Measurements from ENCODE around the gene CDK11B. TPM values are rescaled to one million over a fixed set of nuclear protein-coding genes. Genes with fewer than 3 reads are reported as not detected.

Gene CDK11B
- total and polyA plus RNA-seq, 2 of the 8 experiments (the other 6 are each of a cell fraction or from before 2014, with no cell fraction given): 11.1 to 31.9 TPM

DNA sequence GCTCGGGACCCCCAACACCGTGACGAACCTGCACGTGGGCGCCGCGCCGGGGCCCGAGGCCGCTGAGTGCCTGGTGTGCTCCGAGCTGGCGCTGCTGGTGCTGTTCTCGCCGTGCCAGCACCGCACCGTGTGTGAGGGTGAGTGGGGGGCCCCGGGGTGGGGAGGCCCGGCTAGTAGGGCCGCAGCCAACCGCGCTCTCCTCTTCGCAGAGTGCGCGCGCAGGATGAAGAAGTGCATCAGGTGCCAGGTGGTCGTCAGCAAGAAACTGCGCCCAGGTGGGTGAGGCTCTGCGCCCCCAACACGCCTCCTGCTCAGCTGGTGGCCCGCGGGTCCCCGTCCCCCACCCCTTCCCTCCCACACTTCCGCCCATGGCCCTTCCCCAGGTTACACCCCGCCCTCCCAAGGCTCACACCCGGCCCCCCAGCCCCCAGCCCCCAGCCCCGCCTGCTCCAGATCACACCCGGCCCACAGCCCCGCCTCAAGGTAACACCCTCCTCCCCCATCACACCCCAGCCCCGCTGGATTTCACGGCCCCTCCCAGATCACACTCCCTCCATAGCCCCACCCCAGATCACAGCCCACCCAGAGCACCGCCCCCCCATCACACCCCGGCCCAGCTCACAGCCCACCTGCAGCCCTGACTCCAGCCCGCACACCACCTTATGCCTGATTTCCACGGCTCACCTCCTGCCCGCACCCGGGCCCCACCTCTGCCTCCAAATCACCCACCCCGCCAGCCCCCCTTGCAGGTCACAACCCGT is 29.2 kb downstream of the CDK11B start:
- Histone ChIP-seq H4K91ac (replicated peaks; ENCODE audit: insufficient read length, low read length) (no peak overlapping the region), H3K23me2 (ENCODE audit: low read depth, low read length) (peaks cover 9% of the 10 kb centered on the region; the same call in 1 of the 2 replicates), H3K27me3 (replicated peaks in 1 of 4; ENCODE audit: control insufficient read depth in 3 of 4, extremely low read depth in 1 of 4, insufficient read depth in 3 of 4, low read length in 3 of 4) (peaks cover 8 to 23% (median 14%) of the 10 kb centered on the region in 4 experiments; a peak in 6 of 7 replicates), H2BK5ac (ENCODE audit: low read depth, low read length) (no peak overlapping the region), H3K4me1 (replicated peaks in 1 of 4; ENCODE audit: control insufficient read depth in 3 of 4, insufficient read depth in 4 of 4, low read length in 3 of 4) (peaks cover 0 to 6% (median 2%) of the 10 kb centered on the region in 4 experiments; a peak in 4 of 7 replicates), H3K79me2 (ENCODE audit: control insufficient read depth in 1 of 2, insufficient read depth in 2 of 2, low read length in 2 of 2) (no peaks in the 10 kb centered on the region), H2AFZ (ENCODE audit: low read length) (no peak overlapping the region), H2AK5ac (ENCODE audit: low read depth, low read length) (no peak overlapping the region), H3K18ac (ENCODE audit: extremely low read depth, low read length) (peak overlapping the region; percentile 9; the same call in 1 of the 2 replicates), H2BK12ac (ENCODE audit: low read depth, low read length) (no peak overlapping the region), H2BK15ac (ENCODE audit: low read length) (no peak overlapping the region), H3K4me3 (ENCODE audit: extremely low read depth in 1 of 4, insufficient read depth in 2 of 4, low read depth in 3 of 4, low read length in 4 of 4) (peak overlapping the region; percentile 33 to 70 (median 44)), H2BK120ac (replicated peaks; ENCODE audit: low read depth, low read length) (no peak overlapping the region), H2BK20ac (ENCODE audit: low read length) (no peak overlapping the region), H3K36me3 (ENCODE audit: control insufficient read depth in 2 of 4, insufficient read depth in 4 of 4, low read length in 3 of 4) (no peaks in the 10 kb centered on the region), H3K56ac (replicated peaks; ENCODE audit: insufficient read length, low read depth, low read length) (no peak overlapping the region), H3K79me1 (ENCODE audit: low read depth, low read length) (no peaks in the 10 kb centered on the region), H4K8ac (ENCODE audit: extremely low read depth, insufficient read depth, low read length) (peak overlapping the region; percentile 51; the same call in 1 of the 2 replicates), H3K9me3 (ENCODE audit: insufficient read depth in 2 of 2, low read depth in 1 of 2, low read length in 1 of 2) (no peaks in the 10 kb centered on the region), H3K9ac (replicated peaks in 1 of 4; ENCODE audit: extremely low read depth in 1 of 4, low read depth in 3 of 4, low read length in 3 of 4) (peak overlapping the region in 1 of 4 experiments; percentile 67; a peak in 3 of 7 replicates), H3K27ac (ENCODE audit: low read depth, low read length) (no peak overlapping the region), H3K4ac (replicated peaks; ENCODE audit: insufficient read length, low read depth, low read length) (no peak overlapping the region), H3K23ac (ENCODE audit: insufficient read length) (no peak overlapping the region), H3K14ac (ENCODE audit: insufficient read length) (no peak overlapping the region), H3K4me2 (ENCODE audit: insufficient read depth in 1 of 2, low read depth in 2 of 2, low read length in 2 of 2) (peak overlapping the region; percentile 63 to 73), H4K5ac (ENCODE audit: insufficient read length, low read depth, low read length) (no peak overlapping the region), H4K20me1 (replicated peaks in 1 of 2; ENCODE audit: control insufficient read depth in 1 of 2, insufficient read depth in 2 of 2, low read length in 2 of 2) (peaks cover 0 to 9% of the 10 kb centered on the region in 2 experiments)
- FAIRE-seq: no peak
- 50% methylated on average over 10 of the region's 48 CpGs; no CpG with 5 or more reads in 1 of the 2 experiments for WGBS, 2 experiments (ENCODE audit: extremely low coverage in 1 of 2, insufficient coverage in 1 of 2, insufficient read length in 1 of 2, insufficient replicate concordance in 2 of 2, low coverage in 1 of 2, low lambda C conversion rate in 2 of 2, missing lambda C conversion rate in 1 of 2)
- DNase-seq (ENCODE audit: low read depth in 1 of 2, low spot score in 2 of 2): peak in 1 of 2 experiments; percentile 76
- POLR2A ChIA-PET (ENCODE audit: partially characterized antibody): interaction anchor here (0.9 to 4.4 kb wide), 6 partner anchors 10 to 610 kb away, joined by 3 to 34 read pairs (median 5); partner anchors contain the start of gene MIB2
- CTCF ChIA-PET (ENCODE audit: partially characterized antibody): interaction anchor here (1.0 to 3.8 kb wide), 3 partner anchors 9 to 51 kb away, joined by 3 to 21 read pairs (median 6); no protein-coding TSS in a partner anchor
- TF ChIP-seq NRF1 (IDR thresholded peaks at IDR 0.05; ENCODE audit: low read depth, low read length) (no peak), CTCF (IDR thresholded peaks at IDR 0.05; ENCODE audit: control extremely low read depth in 1 of 3, insufficient read depth in 1 of 3, low read depth in 1 of 3, low read length in 3 of 3) (no peak), EZH2 (IDR thresholded peaks at IDR 0.05; ENCODE audit: low read depth, low read length, severe bottlenecking) (no peak)
